ENCODE data around the gene MRPL39.

MRPL39 gene

DNA sequence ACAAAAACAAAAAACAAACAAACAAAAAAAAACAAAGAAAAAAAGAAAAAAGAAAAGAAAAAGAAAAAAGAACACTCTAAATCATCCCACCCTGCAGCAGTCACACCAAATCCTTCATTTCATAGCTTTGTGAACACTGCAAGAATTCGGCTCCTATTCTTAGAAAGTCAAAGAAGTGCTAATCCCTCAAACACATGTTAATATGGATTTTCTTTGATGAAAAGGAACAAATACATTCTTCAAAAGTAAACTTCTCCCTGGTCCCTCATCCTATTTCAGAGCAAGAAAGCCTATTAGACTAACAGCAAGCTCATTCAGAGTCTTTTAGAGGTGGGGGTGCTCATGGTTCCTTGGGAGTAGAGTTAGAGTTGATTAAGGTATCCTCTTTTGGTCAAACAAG is 7.2 kb upstream of the MRPL39 start:
- no peak for DNase-seq (ENCODE audit: low read depth)

DNA sequence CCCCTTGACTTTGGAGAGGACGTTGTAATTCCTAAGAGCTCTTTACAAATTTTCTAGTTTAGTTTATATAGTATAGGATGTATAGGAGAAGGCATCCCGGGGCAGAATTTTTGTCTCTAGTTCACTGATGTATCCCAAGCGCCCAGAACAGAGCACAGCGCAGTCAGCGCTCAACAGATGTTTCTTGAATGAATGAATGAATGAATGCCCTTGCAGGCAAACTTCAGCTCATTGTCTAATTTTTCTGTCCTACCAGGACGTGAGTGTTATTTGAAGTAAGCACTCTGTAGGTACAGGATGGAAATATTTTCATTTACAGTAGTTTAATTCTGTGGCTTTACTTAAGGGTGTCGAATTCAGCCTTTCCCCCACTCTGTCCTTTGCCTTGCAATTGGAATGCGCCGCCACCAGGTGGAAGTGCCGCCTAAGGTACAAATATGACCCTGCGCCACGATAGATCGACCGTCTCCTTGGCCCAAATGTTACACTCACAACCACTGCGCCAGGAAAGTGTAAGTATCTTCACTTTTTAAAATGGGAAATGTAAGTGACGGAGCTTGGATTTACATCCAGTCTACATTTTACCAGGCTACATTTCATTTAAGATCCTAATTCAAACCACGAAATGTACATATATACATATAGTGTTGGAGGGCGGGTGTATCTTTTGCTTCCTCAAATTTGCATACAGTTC is 910 bp upstream of the MRPL39 start:
- peak; percentile 68 for DNase-seq (ENCODE audit: low read depth)

DNA sequence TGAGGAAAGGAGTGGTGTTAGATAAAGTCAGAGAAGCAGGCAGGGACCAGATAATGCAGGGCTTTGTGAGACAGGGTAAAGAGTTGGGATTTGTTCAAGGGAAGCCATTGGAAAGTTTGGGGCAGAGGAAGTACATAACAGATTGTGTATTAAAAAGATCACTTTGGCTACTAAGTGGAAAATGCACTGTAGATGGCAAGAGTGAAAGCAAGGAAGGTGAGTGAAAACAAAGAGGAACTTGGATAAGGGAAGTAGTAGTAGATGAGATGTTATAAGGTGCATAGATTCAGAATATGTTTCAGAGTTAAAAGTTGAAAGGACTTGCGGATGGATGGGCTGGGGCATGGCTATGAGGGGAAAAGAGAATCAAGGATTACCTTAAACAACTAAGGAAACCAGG is 17.4 kb downstream of the MRPL39 start:
- no peak for DNase-seq (ENCODE audit: low read depth)

DNA sequence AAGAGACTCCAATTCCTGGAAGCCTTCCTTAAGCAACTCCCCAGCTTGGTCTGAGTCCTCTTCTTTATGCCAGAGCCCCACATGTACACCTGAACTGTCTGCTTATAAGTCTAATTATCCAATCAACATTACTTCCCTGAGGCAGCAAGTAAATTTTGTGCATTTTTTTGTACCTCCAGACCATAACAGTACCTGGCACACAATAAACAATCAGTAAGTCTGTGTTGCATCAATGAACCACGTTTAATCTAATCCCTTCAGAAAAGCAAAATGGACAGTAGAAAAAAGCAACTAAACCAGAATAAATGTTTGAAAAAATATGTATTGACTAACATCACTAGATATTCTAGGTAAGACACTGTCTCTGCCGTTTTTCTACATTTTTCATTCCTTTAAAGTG is 20.5 kb downstream of the MRPL39 start:
- DNase-seq (ENCODE audit: low read depth), result no peak

DNA sequence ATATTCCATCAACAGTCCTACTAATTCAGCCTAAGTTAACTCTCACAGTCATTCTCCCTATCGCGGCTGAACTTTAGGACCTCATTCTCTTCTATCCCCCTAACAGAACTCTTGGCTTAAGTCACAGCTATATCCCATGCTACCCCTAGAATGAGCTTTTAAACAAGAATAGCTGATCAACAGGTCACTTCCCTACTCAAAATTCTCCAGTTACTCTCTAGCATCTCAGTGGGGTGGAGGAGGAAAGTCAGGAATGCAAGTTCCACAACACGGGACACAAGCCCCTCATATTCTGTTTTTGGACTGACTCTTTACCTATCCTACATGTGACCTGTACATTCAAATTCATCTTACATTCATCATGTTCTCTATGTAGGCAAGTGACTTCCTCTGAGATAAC is 21.0 kb downstream of the MRPL39 start:
- DNase-seq (ENCODE audit: low read depth), result no peak

DNA sequence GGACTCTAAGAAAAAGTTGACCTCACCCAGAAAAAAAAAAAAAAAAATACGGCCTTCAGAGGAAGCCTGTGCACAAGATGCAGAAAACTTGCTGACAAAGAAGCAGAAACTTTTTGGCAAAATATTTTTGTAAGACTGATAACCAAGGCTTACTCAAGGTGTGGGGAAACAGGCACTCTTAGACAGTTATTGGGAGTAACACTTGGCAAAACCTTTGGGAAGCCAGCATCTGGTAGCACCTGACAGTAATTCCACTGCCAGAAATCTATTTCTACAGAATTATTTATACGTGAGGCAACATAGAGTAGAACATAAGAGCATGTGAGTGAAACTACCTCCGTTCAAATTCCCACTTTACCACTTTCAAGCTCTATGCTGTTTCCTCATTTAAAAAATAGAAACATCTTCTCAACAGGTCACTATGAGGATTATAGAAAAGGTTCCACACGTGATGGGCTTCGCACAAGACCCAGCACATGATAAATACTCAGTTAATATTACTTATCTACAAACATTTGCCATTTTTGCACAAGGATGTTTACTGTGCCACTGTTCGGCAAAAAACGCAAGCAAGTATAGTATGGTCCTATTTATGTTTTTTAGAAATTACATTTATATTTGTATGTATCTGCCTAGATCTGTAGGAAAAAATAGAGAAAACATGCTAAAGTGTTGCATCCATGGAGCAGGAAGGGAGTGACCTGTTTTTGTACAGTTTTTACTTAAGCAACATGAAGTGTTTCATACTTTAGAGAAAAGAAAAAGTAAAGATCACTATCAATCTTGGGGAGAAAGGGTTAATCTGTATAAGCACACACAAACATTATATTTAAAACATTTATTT is 22.2 kb downstream of the MRPL39 start:
- no peak for DNase-seq (ENCODE audit: low read depth)

DNA sequence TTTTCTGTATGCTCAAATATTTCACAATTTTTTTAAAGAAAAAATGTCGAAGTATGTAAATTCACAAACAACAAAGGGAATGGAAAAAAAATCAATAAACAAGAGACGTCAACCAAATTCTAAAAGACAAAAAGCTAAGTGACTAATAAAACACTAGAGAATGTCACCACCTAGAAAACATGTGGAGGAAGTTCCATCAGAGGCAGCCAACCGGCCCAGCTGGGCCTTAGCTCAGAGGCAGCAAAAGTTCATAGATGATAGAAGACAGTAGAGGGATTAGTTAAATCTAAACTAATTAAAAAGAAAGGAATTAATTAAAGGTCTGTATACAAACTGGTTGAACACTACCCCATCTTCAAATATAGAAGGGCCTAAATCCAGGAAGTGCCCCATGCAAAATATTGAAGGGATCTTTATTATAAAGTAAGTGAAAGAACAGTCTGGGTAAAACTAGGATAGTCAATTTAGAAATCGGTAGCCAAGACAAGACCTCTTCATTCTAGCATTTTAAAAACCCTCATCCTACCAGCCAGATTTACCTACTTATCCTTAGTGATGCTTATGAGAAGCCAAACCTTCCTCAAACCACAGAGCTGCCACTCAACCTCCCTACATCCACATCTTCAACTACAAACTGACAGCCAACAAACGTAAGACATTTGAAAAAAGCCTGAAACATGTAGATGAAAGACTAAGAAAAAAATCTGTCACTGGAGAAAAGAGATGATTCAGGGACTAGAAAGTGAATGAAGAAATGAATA is 23.7 kb downstream of the MRPL39 start:
- DNase-seq (ENCODE audit: low read depth), result no peak

DNA sequence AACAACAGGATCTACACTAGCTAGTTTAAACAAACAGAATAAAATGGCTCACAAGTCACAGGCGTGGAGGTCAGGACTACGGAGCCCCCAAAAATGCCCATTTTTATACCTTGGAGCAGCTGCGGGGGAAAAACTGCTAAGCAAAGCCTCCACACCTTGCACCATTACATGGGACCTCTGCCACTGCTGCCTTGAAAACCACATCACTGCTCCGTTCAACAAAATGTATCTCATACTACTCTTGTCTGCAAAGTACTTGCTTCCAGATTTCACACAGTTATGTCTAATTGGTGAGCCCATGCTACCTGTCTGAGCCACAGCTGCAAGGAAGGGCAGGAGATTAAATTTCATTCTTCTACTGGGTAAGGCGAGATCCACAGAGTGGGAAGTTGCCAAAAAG is 24.4 kb downstream of the MRPL39 start:
- DNase-seq (ENCODE audit: low read depth), result no peak

DNA sequence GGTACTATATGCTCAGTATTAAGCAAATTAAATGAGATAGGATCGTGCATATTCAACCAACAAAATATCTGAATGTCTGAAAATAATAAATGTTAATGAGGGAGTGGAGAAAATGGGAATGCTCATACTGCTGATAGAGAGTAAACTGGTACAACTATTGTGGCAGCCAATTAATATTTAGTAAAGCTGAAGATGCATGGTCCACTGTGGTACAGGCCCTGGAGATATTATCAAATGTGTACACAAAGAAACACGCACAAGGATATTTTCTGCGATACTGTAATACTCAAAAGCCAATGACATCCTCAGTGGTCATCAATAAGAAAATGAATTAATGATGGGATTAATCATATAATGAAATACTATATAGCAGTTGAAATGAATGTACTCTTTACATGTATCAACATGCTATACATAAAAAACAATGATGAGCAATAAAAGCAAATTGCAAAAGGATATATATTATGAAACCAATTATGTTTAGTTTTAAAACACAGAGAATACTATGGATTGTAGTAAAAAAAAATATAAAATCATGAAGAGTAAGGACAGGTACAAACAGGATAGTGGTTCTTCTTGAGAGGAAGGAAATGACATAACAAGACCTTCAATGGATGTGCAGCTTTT is 25.0 kb downstream of the MRPL39 start:
- no peak for DNase-seq (ENCODE audit: low read depth)

DNA sequence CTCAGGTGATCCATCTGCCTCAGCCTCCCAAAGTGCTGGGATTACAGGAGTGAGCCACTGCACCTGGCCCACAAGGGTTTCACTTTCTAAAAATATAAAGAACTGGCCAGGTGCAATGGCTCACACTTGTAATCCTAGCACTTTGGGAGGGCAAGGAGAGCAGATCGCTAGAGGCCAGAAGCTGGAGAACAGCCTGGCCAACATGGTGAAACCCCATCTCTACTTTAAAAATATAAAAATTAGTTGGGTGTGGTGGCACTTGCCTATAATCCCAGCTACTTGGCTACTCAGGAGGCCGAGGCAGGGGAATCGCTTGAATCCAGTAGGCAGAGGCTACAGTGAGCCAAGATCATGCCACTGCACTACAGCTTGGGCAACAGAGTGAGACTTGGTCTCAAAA is 25.7 kb downstream of the MRPL39 start:
- no peak for DNase-seq (ENCODE audit: low read depth)

DNA sequence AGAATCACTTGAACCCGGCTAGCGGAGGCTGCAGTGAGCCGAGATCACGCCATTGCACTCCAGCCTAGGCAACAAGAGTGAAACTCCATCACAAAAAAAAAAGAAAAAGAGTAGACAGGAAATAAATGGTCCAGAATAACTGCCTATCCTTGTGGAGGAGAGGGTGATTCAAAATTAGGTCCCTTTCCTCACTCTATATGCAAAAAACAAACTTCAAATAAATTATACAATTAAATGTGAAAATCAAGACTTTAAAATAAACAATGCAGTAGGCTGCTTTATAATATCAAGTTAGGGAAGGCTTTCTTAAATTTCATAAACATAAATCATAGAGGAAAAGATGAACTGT is 26.4 kb downstream of the MRPL39 start:
- DNase-seq (ENCODE audit: low read depth), result no peak

DNA sequence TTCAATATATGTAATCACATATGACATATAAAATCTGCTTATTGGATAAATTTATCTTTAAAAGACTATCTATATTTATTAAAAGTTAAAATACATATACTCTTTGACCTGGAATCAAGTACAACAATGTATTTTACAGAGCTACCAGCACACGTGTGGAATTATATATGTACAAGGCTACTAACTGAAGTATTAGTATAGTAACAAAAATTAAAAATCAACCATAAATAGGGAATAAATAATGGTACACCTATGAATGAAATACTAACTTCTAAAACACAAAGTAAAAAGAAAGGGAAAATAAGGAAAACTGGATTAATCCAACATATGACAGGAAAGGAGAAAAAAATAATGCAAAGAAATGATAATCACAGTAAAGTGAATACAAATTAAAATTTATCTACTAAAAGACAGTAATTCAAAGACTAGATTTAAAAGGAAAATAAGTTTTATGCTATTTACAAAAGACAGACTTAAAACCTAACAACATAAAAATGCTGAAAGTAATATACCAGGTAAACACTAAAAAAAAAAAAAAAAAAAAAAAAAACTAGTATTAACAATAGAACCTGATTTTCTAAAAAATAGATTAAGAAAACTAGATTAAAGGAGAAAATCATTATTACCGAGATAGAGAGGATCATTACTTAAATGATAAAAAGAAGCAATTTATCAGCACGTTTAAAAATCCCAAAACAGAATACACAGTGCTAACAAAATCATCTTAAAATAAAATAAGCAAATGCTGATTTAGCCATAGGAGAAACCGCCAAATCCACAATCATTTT is 27.9 kb downstream of the MRPL39 start:
- DNase-seq (ENCODE audit: low read depth), result no peak

DNA sequence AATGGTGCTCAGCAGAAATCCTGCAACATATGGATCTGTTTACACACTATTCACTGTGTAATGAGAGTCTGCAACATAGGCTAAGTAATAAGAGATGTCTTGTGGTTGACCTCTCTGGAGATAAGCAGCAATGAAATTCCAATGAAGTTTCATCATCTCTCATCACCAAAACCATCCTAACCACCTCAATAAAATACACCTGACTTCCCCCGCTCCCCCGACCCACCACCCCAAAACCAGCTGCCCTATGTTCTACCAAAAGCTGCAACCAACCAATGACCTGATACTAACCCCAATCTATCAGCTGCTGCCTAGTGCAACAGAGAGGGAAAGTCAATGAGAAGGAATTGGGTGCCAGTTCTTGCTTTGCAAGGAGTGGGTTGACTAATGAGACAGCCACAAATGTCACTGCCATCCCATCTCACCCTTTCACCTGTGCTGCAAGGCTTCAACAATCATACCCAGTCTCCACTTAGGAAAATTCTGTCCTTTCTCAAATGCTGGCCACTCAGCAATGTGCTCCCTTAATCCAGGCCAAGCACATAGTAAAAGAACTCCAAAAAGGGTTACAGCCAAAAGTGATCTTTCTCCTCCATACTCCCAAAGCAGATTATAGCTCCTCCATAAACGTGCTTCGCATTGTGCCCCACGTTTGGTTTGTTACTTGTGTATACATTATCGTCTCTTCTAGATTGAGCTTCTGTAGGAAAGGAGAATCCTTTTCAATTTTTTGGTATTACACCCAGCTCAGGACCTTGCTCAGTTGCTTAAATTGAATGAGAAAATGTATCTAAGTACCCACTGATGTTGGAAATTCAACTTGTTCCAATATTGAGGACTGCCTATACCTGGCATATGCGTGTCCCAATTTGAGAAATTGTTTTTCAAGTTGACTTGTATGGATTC is 29.0 kb downstream of the MRPL39 start:
- DNase-seq (ENCODE audit: low read depth), result no peak

DNA sequence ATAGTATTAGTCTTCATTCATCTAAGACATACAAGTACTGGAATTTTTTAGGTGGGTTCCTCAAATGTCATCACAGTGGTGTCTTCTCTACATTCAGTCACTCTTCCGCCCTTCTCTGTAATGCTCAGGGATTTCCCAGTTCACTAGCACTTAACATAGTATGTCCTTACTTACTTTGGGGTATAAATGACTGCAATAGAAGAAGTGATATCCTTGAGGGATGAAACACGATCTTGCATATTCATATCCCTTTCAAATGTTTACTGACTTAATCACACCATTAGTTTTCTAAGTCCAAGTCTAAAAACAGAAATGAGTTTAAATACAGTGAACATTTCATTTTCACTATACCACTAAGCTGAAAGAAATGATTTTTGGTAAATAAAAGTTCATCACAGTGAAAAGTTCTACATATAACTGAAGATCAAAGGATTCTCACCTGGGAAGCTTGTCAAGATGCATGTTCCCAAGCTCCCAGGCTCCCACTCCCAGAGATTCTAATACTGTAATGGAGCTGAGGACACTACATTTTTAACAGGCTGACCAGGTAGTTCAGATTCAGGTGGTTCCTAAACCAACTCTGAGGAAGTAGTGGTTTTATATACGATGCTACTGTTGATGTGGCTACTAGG is 29.7 kb downstream of the MRPL39 start:
- no peak for DNase-seq (ENCODE audit: low read depth)

DNA sequence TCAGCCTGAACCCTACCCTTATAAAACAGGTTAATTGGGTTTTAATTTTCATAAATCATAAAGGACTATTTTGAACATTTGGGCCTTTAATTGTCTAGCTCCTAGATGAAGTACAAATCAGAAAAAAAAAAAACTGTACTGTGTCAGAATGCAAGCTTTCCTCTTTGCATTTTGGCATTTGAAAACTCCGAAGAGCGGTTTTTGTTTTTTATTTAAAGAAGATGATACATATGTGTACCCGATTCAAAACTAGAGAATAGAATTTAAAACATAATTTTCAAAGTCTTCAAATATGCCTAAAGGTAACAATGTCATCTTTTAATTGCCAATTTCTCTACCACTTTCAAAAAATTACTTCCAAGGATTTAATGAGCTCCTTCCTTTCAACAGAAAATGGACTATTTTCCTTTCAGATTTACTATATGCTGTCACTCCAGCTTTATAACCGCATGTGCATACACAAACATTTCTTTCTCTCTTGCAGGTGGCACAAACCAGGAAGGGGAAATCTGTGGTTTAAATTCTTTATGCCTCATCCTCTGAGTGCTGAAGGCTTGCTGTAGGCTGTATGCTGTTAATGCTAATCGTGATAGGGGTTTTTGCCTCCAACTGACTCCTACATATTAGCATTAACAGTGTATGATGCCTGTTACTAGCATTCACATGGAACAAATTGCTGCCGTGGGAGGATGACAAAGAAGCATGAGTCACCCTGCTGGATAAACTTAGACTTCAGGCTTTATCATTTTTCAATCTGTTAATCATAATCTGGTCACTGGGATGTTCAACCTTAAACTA is 33.7 kb downstream of the MRPL39 start:
- DNase-seq (ENCODE audit: low read depth), result peak; percentile 34

DNA sequence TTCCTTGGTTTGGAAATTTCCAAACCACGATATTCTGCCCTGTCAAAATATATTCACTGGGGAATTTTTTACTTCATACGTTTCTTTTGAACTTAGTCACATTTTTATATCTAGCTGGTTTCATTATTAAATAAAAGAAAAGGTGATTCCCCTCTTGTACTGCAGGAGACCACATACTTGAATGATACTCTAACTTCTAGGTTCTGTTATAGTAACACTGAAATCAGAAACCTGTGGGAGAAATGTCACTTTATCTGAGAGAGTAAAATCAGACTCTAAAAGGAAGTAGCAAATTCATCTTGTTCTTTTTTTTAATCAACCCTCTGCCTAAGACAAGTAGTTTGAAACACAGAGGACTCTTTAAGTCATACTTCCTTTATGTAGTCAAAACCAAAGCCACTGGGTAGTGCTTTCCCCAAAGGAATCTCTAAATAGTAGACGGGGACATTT is 34.4 kb downstream of the MRPL39 start:
- DNase-seq (ENCODE audit: low read depth), result no peak

DNA sequence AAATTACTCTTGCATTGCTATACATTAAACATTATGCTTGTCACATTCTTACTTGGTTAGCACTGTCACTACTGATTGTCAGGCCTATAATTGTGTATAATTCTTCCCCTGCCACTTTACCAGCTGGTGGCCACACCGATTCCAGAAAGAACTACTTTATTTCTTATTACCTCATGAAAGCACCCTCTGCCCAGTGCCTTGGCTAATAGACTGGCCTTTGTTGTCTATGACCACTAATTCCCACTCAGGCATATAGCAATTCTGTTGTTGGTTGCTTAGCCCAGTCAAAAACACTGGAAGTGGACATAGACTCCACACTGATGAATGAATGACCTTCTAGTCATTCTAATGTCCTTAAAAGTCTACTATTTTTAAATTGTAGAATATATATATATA is 35.6 kb downstream of the MRPL39 start:
- no peak for DNase-seq (ENCODE audit: low read depth)

DNA sequence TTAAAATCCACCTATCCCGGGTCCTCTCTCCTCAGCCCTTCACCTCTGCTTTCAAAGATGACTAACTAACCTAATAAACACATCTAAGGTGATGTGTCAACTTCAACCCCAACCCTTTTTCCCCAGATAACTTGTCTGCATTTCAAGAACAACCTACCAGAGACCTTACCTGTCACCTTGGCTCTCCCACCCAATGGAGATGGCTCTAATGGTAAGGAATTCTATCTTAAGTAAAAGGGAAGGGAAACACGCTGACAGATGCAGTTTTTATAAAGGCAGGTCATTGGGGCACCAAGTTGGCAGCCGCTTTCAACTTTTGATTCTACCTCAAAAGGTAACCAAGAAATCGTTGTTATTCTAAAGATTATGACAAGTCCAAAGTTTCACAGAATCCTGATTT is 37.6 kb downstream of the MRPL39 start:
- no peak for DNase-seq (ENCODE audit: low read depth)

DNA sequence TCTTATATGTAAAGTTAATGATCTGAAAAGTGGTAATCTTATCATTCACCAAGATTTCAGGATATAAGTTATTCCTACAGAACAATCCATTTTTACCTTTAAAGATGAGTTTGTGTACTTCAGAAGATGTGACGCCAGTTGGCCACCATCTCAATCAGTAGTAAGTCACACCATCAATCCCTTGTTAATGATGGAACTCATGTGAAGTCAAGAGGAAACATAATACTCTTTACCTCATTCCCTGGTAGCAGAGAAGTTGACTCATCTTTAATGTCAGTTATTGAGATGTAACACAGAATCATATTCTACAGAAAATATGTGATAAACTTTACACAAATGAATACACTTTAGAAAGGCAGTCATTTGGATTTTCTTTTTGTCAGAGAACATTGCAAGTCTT is 38.2 kb downstream of the MRPL39 start:
- DNase-seq (ENCODE audit: low read depth), result no peak

Data from T follicular helper cell (primary cell).